Activated naive CD4-positive, alpha-beta T cell treated with anti-CD3 and anti-CD28 coated beads, Interleukin-2, amount 50 U/mL, for 24 hours (primary cell): ENCODE data around the gene GAL3ST1.
"Not testable (repeated sequence)": the region's sequence is repeated elsewhere in the genome, so short reads cannot be mapped to it uniquely, and the experiment has no call there.

Source experiments
- H3K27ac Mint-ChIP-seq: one replicate; pipeline ENCODE4 v1.8.0; 2021; ENCODE audit warnings: mild to moderate bottlenecking, mixed read lengths
- H3K27me3 Mint-ChIP-seq: one replicate; pipeline ENCODE4 v1.8.0; 2021; ENCODE audit warnings: mixed read lengths
- H3K36me3 Mint-ChIP-seq: one replicate; pipeline ENCODE4 v1.8.0; 2021; ENCODE audit warnings: mixed read lengths
- H3K4me1 Mint-ChIP-seq: one replicate; pipeline ENCODE4 v1.8.0; 2021; ENCODE audit warnings: mixed read lengths
- H3K4me3 Mint-ChIP-seq: one replicate; pipeline ENCODE4 v1.8.0; 2021; ENCODE audit warnings: mild to moderate bottlenecking, mixed read lengths
- H3K9me3 Mint-ChIP-seq: one replicate; pipeline ENCODE4 v1.8.0; 2021; ENCODE audit warnings: mixed read lengths

The GAL3ST1 gene

DNA sequence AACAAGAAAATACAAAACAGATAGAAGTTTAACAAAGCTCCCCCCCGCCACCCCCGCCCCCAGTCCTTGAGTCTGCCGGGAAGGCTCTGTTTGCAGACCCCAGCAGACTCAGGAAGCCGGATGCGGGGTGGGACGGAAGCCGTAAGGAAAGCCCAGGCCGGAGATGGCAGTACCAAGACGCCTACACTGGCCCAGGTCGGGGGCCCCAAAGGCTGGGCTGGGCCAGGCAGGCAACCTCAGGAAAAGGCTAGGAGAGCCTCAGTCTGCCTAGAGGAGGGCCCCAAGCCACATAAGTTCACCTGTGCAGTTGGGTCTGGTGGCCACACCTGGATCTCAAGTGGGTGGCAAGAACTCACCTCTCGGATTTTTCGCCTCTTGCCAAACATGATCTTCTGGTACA is 4.0 kb upstream of the GAL3ST1 start:
- H3K4me3 Mint-ChIP-seq, result no peak overlapping the region
- H3K4me1 Mint-ChIP-seq, result no peaks in the 10 kb centered on the region
- no peaks in the 10 kb centered on the region for H3K9me3 Mint-ChIP-seq
- no peaks in the 10 kb centered on the region for H3K27me3 Mint-ChIP-seq
- peaks cover 23% of the 10 kb centered on the region for H3K36me3 Mint-ChIP-seq
- H3K27ac Mint-ChIP-seq, result no peak overlapping the region

DNA sequence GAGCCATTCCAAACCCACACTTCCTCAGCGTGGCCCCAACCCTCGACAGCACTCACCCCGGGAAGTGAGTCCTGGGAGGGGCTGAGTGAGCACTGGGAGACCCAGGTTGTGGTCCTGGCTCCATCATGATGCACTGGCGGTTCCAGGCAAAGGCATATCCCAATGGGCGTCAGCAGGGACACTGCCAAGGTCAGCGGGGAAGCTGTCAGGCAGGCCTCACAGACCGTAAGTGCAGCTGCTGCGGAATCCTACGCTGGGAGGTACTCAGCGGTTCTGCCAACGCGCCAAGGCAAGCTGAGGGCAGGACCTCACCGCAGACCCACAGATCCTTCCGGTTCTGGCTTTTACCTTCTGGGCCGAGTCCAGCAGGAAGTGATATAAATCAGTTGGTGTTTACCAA is 1.4 kb upstream of the GAL3ST1 start:
- Mint-ChIP-seq H3K27me3 (no peaks in the 10 kb centered on the region), H3K27ac (no peak overlapping the region), H3K4me1 (no peaks in the 10 kb centered on the region), H3K36me3 (peaks cover 21% of the 10 kb centered on the region), H3K9me3 (no peaks in the 10 kb centered on the region), H3K4me3 (no peak overlapping the region)

DNA sequence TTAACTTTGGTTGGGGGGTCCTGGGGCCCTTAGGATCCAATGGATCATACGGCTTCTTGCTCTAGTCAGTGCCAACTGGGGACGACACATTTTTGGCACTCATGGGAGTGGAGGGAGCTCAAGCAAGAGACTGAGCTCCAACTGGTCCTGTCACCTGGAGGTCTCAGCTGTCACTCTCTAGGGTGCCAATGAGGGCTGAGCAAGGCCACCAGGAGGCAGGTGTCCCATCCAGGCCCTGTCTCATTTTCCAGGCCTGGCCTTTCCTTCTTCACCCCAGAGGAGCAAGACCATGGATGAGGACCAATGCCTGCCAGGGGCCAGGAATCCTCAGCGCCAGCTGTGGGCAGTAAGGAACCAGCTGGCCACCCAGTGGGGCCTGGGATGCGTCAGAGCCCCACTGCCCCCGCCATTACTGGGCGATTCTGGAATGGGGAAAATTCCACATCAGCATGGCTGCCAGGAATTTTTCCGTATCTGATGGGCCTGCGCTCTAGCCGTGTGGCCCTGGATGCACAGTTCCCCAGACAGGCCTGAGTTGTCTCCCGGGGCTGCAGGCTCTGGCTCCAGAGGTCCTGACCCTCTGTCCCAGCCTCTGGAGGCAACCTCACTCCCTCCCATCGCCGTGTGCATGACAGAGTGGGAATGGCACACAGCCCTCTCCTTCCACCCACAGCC is 669 bp upstream of the GAL3ST1 start:
- peaks cover 20% of the 10 kb centered on the region for H3K36me3 Mint-ChIP-seq
- H3K27ac Mint-ChIP-seq, result no peak overlapping the region
- H3K27me3 Mint-ChIP-seq, result no peaks in the 10 kb centered on the region
- H3K4me1 Mint-ChIP-seq, result no peaks in the 10 kb centered on the region
- no peak overlapping the region for H3K4me3 Mint-ChIP-seq
- no peaks in the 10 kb centered on the region for H3K9me3 Mint-ChIP-seq

DNA sequence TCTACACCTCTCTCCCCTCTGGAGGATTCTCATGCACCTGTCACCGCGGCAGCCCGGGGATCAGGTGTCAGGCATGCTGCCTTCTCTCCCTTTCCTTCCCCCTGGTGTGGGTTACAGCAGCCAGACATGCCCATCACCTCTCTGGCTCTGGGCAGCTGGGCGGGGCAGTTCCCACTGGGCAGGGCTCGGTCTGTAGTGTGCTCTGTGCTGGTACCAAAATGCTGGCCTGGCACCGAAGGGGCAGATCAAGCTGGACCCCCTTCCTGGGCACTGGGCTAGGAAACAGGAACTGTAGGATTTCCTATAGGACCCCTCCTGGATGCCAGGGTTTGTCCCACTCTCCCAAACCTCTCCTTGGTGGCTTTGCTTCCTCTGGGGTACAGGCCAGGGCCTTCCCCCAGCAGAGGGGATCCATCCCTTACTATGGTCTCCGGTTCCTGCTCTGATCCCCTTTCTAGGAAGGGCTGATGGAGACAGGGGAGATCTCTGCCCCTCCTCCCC is 821 bp downstream of the GAL3ST1 start:
- no peak overlapping the region for H3K27ac Mint-ChIP-seq
- no peaks in the 10 kb centered on the region for H3K9me3 Mint-ChIP-seq
- H3K4me1 Mint-ChIP-seq, result no peaks in the 10 kb centered on the region
- H3K36me3 Mint-ChIP-seq, result peaks cover 11% of the 10 kb centered on the region
- no peaks in the 10 kb centered on the region for H3K27me3 Mint-ChIP-seq
- no peak overlapping the region for H3K4me3 Mint-ChIP-seq

DNA sequence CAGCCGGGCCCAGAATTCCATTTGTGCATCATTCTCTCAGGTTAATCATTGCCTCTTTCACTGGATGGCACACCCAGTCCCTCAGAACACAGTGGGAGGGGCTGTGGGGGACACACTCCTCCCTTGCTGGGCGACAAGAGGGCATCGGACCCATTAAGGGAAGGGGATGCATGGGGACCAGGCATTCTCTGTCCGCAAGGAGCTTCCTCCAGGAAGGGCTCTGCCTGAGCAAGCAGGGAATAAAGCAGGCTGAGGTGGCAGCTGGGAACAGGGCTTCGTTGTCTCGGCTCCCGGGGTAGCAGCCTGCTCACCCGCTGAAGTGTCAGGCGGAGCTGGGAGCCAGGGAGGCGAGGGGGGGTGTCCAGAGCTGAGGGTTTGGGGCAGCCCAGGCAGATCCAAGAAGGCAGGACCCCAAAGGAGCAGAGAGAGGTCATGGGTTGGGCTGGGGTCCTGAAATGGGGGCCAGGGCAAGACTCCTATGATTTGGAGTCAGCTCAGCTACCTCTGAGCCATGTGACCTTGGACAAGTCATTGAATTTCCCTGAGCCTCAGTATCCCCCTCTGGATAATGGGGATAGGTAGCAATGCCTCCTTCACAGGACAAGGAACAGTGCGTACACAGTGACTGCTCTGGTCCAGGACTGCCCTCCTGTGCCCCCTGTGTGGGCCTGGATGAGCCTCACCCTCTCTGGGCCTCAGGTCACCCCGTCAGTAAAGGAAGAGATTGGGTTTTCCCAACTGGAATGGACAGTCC is 1.4 kb downstream of the GAL3ST1 start:
- no peak overlapping the region for H3K27ac Mint-ChIP-seq
- peaks cover 11% of the 10 kb centered on the region for H3K36me3 Mint-ChIP-seq
- H3K9me3 Mint-ChIP-seq, result no peaks in the 10 kb centered on the region
- no peaks in the 10 kb centered on the region for H3K4me1 Mint-ChIP-seq
- peaks cover 4% of the 10 kb centered on the region for H3K27me3 Mint-ChIP-seq
- no peak overlapping the region for H3K4me3 Mint-ChIP-seq

DNA sequence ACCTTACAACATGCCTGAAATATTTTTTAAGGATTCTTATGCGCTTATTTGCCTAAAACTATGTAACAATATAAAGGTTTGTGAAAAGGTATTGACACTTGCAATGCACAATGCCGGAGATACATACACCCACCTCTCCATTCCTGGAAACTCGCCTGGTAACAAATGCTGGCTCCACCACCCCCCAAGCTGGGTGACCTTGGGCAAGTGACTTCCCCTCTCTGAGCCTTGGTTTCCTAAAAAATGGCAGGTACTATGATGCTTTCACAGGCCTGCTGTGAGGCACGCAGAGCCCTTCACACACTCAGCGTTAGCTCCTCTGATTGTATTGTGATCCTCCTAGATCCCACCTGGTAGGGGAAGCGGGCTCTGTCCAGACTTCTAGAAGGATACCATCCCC is 2.3 kb downstream of the GAL3ST1 start:
- Mint-ChIP-seq H3K4me1 (no peaks in the 10 kb centered on the region), H3K9me3 (no peaks in the 10 kb centered on the region), H3K36me3 (peaks cover 6% of the 10 kb centered on the region), H3K27ac (no peak overlapping the region), H3K4me3 (no peak overlapping the region), H3K27me3 (peaks cover 4% of the 10 kb centered on the region)

DNA sequence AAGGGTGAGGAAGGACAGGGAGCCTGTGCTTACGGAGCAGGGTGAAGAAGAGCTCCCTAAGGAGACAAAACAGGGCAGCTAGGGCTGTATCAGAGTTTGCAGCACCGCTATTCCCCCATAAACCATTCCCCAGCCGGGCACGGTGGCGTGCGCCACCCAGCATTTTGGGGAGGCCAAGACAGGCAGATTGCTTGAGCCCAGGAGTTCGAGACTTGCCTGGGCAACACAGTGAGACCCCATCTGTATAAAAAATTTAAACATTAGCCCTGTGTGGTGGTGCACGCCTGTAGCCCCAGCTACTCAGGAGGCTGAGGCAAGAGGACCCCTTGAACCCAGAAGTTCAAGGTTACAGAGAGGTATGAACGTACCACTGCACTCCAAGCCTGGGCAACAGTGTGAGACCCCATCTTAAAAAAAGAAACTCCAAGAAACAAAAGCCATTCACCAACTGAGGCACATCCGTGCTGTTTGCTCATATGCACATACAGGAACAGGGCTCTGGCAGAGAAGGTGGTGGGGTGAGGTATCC is 4.7 kb downstream of the GAL3ST1 start:
- Mint-ChIP-seq H3K36me3 (no peaks in the 10 kb centered on the region), H3K27ac (no peak overlapping the region), H3K27me3 (peaks cover 4% of the 10 kb centered on the region), H3K4me1 (no peaks in the 10 kb centered on the region), H3K9me3 (no peaks in the 10 kb centered on the region), H3K4me3 (no peak overlapping the region)

DNA sequence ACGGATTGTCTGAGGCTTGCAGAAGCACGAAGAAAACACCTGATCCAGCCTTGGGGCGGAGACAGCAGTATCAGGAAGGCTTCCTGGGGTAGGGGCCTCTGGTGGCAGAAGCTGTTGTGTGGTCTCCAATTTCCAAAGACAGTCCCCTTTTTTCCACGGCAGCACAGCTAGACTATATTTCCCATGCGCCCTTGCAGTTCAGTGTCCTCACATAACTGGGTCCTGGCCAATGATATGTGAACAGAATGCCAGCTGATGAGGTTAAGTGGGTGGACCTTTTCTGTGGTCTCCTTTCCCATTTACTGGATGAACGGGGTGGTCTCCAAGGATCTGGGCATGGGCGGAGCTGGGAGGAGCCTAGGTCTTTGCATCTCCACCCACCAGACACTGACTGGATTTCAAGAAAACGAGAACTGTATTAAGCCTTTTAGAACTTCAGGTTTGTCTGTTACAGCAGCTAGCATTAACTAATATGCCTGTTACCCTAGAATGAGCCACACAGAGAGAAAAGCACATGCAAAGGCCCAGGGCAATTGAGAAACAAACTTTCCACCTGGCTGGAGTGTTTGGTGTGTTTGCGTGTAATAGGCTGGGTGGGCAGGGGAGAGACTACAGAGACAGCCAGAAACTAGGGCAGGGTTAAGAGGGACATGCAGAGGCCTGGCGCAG is 6.2 kb downstream of the GAL3ST1 start:
- Mint-ChIP-seq H3K9me3 (no peaks in the 10 kb centered on the region), H3K4me3 (no peak overlapping the region), H3K27ac (no peak overlapping the region), H3K27me3 (peaks cover 4% of the 10 kb centered on the region), H3K4me1 (no peaks in the 10 kb centered on the region), H3K36me3 (no peaks in the 10 kb centered on the region)

DNA sequence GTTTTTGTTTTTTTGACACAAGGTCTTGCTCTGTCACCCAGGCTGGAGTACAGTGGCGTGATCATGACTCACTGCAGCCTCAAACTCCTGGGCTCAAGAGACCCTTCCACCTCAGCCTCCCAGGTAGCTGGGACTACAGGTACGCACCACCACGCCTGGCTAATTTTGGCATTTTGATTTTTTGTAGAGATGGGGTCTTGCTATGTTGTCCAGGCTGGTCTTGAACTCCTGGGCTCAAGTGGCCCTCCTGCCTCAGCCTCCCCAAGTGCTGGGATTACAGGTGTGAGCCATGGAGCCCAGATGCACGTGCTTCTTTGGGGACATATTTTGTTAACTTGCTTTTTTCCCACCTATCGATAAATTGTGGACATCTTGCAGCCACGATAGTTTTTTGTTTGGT is 7.2 kb downstream of the GAL3ST1 start:
- H3K27ac Mint-ChIP-seq, H3K9me3 Mint-ChIP-seq, H3K27me3 Mint-ChIP-seq, H3K4me3 Mint-ChIP-seq, H3K4me1 Mint-ChIP-seq, H3K36me3 Mint-ChIP-seq: not testable (repeated sequence)

DNA sequence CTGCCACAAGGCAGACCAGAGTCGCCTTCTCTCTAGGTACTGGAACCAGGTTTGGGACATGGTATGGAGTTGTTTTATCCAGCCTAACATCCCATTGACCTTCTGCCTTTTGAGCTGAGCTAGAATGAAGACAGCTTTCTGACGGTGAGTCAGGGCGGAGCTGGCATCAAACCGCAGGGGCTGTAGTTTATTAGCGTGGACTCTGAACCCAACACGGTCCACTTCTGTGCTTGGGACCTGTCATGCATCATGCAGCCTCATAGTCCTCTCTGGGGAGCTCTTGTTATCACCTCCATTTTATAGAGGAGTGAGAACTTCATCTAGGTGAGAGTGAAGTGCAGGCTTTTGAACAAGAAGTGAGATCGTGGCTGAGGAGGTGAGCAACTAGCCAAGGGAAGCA is 8.3 kb downstream of the GAL3ST1 start:
- Mint-ChIP-seq H3K9me3 (no peaks in the 10 kb centered on the region), H3K27me3 (peaks cover 4% of the 10 kb centered on the region), H3K36me3 (no peaks in the 10 kb centered on the region), H3K4me1 (no peaks in the 10 kb centered on the region), H3K27ac (no peak overlapping the region), H3K4me3 (no peak overlapping the region)

DNA sequence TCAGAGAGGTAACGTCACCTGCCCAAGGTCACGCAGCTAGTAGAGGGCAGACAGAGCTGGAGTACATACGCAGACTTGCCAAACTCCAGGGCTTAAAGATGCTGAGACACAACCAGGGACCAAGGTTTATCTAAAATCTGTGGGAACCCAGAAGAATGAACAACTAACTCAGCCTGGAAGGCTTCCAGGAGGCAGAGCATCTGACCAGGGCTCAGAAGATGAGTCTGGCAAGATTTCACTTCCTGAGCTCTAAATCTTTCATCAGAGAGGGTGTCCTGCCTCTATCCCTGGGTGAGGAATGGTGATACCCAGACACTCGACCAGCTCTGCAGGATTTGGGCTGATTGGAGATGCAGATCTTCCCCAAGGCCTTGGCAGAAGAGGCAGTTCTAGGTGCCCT is 9.1 kb downstream of the GAL3ST1 start:
- H3K36me3 Mint-ChIP-seq, result no peaks in the 10 kb centered on the region
- no peaks in the 10 kb centered on the region for H3K9me3 Mint-ChIP-seq
- H3K27me3 Mint-ChIP-seq, result peaks cover 4% of the 10 kb centered on the region
- no peak overlapping the region for H3K27ac Mint-ChIP-seq
- no peak overlapping the region for H3K4me3 Mint-ChIP-seq
- H3K4me1 Mint-ChIP-seq, result no peaks in the 10 kb centered on the region

DNA sequence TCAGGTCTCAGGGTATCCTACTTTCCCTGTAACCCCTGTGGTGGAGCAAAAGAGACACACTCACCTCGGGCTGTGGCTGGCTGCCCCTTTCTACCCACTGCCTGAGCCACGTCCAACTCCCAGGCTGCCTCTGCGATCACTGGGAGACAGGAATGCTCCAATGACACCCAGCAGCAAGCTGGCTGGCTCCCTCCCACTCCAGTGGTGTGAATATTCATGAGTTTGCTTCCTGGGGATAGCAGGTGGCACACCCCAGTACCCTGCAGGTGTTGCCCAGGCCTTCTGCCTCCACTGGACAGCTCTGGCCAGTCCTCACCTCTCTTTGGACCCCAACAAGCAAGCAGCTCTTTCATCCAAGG is 9.7 kb downstream of the GAL3ST1 start:
- Mint-ChIP-seq H3K27ac (no peak overlapping the region), H3K4me1 (no peaks in the 10 kb centered on the region), H3K4me3 (no peak overlapping the region), H3K27me3 (peaks cover 4% of the 10 kb centered on the region), H3K9me3 (no peaks in the 10 kb centered on the region), H3K36me3 (no peaks in the 10 kb centered on the region)

DNA sequence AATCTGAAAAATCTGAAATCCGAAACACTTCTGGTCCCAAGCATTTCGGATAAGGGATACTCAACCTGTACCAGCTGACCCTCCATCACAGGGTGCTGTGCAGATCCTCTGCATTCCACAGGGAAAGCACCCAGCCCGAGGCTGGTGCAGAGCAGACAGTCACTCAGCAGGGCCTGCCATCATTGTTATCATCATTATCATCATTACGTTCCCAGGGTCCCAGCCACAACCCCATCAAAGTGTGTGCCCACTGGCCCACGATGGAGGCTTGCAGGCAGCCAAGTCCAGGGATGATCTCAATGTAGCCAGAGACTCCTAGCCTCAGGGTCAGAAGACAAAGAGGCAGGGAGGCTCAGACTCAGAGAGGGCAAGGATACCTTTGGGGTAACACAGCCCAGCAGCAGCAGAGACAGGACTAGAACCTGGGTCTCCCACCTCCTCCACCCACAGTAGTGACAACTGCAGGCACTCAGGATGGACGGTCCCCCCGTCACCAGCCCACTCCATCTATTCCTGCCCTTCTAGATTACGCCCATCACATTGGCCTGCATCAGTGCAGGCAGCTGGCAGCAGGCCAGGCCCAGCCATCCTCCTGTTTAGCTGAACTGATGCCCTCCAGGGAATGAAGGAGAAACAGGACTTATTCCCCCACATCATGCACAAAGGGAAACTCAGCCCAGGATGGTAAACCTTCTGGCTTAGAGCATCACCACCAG is 10.3 kb downstream of the GAL3ST1 start:
- Mint-ChIP-seq H3K36me3 (no peaks in the 10 kb centered on the region), H3K27ac (no peak overlapping the region)

DNA sequence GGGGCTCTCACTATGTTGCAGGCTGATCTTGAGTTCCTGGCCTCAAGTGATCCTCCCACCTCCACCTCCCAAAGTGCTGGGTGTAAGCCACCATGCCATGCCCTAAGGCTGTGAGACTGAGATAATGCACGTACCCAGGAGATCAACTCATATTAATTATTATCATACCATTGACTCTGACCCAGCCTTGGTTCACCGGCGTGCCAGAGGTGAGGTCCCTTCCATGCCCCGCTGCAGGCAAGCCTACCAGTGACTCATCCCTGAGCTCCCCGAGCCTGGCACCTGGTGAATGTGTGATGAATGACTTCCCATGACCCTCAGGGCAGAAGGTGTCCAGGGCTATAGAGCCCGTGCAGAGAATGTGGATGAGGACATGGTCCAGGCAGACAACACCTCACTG is 12.1 kb downstream of the GAL3ST1 start:
- H3K36me3 Mint-ChIP-seq, result no peaks in the 10 kb centered on the region
- no peak overlapping the region for H3K27ac Mint-ChIP-seq
- H3K27me3 Mint-ChIP-seq, result no peaks in the 10 kb centered on the region
- no peaks in the 10 kb centered on the region for H3K4me1 Mint-ChIP-seq
- H3K4me3 Mint-ChIP-seq, result no peak overlapping the region
- H3K9me3 Mint-ChIP-seq, result no peaks in the 10 kb centered on the region

More for the DNA sequence above, 10.3 kb downstream of the GAL3ST1 start:
- no peaks in the 10 kb centered on the region for H3K4me1 Mint-ChIP-seq
- peaks cover 4% of the 10 kb centered on the region for H3K27me3 Mint-ChIP-seq
- H3K4me3 Mint-ChIP-seq, result no peak overlapping the region
- no peaks in the 10 kb centered on the region for H3K9me3 Mint-ChIP-seq

DNA sequence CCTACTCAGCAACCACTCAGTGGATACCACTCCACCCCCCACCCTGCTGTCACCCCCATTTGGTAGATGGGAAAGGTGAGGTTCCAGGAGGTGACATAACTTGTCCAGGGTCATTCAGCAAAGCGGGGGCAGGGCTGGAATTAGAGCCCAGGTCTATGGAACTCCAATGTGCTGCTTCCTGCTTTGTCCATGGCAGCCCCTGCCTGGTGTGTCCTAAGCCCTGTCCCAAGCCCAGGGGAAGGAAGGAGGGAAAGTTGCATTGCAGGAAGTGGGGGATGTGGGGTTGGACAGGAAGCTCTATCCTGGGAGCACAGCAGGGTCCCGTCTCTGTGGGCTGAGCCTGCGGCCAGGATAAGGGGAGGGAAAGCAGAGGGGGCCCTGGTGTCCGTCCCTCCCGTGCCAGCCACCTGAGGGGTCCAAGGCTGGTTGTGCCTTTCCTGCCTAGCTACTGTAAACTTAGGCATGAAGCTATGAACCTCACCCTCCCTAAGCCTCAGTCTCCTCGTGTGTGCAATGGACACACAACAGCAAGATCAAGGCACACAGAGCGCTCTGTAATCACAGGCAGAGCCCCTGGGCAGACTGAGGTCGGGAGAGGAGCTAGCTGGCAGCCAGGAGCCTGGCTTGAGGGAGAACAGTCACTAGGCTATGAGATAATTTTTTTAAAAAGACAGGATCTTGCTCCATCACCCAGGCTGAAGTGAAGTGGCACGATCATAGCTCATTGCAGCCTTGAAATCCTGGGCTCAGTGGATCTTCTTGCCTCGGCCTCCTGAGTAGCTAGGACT is 12.9 kb downstream of the GAL3ST1 start:
- Mint-ChIP-seq H3K9me3 (no peaks in the 10 kb centered on the region), H3K4me1 (no peaks in the 10 kb centered on the region), H3K27me3 (no peaks in the 10 kb centered on the region), H3K4me3 (no peak overlapping the region), H3K27ac (no peak overlapping the region), H3K36me3 (no peaks in the 10 kb centered on the region)
